ENCODE results near the gene TJP3. TPM values are rescaled to one million over a fixed set of nuclear protein-coding genes. Genes with fewer than 3 reads are reported as not detected.

TJP3 gene
- total and polyA plus RNA-seq, 10 of the 15 experiments (the other 5 are each of a cell fraction or from before 2014, with no cell fraction given) = 0.04 to 1.2 (median 0.29) TPM; not detected in 6

GRCh38 chr19:3684054-3684816 lies 23.9 kb upstream of the TJP3 start (continued):
- TF ChIP-seq RELB (IDR thresholded peaks at IDR 0.05; ENCODE audit: low read depth) (0 out of 2 replicates have a peak, but pooled peaks have one; percentile 6), PKNOX1 (IDR thresholded peaks at IDR 0.05) (no peak), ATF2 (IDR thresholded peaks at IDR 0.05; ENCODE audit: low read length) (peak; percentile 92)

- no peak for DNase-seq (ENCODE audit: low read depth, low spot score)
- intact Hi-C loops (cut with micrococcal nuclease; ENCODE audit: unreplicated experiment) = no loop called here
Measured at GRCh38 chr19:3684817-3685410, 23.3 kb upstream of the TJP3 start.

More at GRCh38 chr19:3684817-3685410, 23.3 kb upstream of the TJP3 start:
- ChIA-PET SMC1A (ENCODE audit: uncharacterized antibody, unreplicated experiment) (no interaction called here), RAD21 (ENCODE audit: unreplicated experiment) (no interaction called here), POLR2A (interaction anchor here (0.6 kb wide), 1 partner anchor 44 kb away, joined by 4 read pairs; no protein-coding TSS in a partner anchor), CTCF (no interaction called here)
- 60% methylated on average over 8 of the region's 8 CpGs for WGBS (ENCODE audit: insufficient coverage, insufficient replicate concordance, low lambda C conversion rate, missing lambda C conversion rate)
- Histone ChIP-seq H3K4me2 (ENCODE audit: control insufficient read depth, insufficient read depth) (no peak overlapping the region), H3K9ac (ENCODE audit: control insufficient read depth, insufficient read depth, low read length) (no peak overlapping the region), H3K36me3 (ENCODE audit: control insufficient read depth in 2 of 2, insufficient read depth in 2 of 2, low read length in 1 of 2) (peaks cover 3 to 5% of the 10 kb centered on the region in 2 experiments; a peak in 2 of 4 replicates), H3K4me3 (no peak overlapping the region), H3K9me3 (replicated peaks; ENCODE audit: control insufficient read depth, insufficient read depth, low read length) (peaks cover 7% of the 10 kb centered on the region), H3K27ac (ENCODE audit: control insufficient read depth, insufficient read depth) (peak overlapping the region; percentile 37; the same call in 1 of the 2 replicates), H4K20me1 (ENCODE audit: control insufficient read depth, insufficient read depth) (no peaks in the 10 kb centered on the region), H3K4me1 (ENCODE audit: control insufficient read depth, insufficient read depth, low read length) (peaks cover 28% of the 10 kb centered on the region), H2AFZ (ENCODE audit: control insufficient read depth, low read depth, low read length) (no peak overlapping the region), H3K27me3 (replicated peaks in 1 of 2; ENCODE audit: control insufficient read depth in 2 of 2, insufficient read depth in 2 of 2, low read length in 1 of 2) (no peaks in the 10 kb centered on the region), H3K79me2 (ENCODE audit: control insufficient read depth, insufficient read depth, low read length) (peaks cover 12% of the 10 kb centered on the region)
- ATAC-seq (no peak), FAIRE-seq (no peak)
- BruUV-seq (replicated peaks) = no TSS peak
- in situ Hi-C loops (cut with MboI) = no loop called here
- no peak for TF ChIP-seq ZNF274 (IDR thresholded peaks at IDR 0.05; ENCODE audit: insufficient read depth, insufficient read length)
- TF ChIP-seq NBN (IDR thresholded peaks at IDR 0.05) = no peak
- TF ChIP-seq HCFC1 (IDR thresholded peaks at IDR 0.05; ENCODE audit: low read length) = no peak
- TF ChIP-seq ETV6 (conservative IDR thresholded peaks at IDR 0.05 in 1 of 2, IDR thresholded peaks at IDR 0.05 in 1 of 2; ENCODE audit: borderline replicate concordance in 1 of 2, low read depth in 1 of 2) = no peak
- TF ChIP-seq ZBTB33 (IDR thresholded peaks at IDR 0.05) = no peak
- no peak for TF ChIP-seq SREBF1 (IDR thresholded peaks at IDR 0.05; ENCODE audit: low read length)
- TF ChIP-seq FOXM1 (IDR thresholded peaks at IDR 0.05; ENCODE audit: low read depth, low read length) = no peak
- TF ChIP-seq E2F4 (IDR thresholded peaks at IDR 0.05; ENCODE audit: low read depth, low read length) = no peak

All from GM12878 (cell line).